ENCODE measurements around the gene P2RX1.

The P2RX1 gene

GRCh38 chr17:3924512-3925350 lies 8.5 kb upstream of the P2RX1 start:
- DNase-seq (ENCODE audit: low spot score) = no peak

GRCh38 chr17:3923466-3924190 lies 7.4 kb upstream of the P2RX1 start:
- no peak for DNase-seq (ENCODE audit: low spot score)

GRCh38 chr17:3922765-3923164 lies 6.5 kb upstream of the P2RX1 start:
- DNase-seq (ENCODE audit: low spot score) = no peak

GRCh38 chr17:3921502-3922319 lies 5.4 kb upstream of the P2RX1 start:
- DNase-seq (ENCODE audit: low spot score) = no peak

GRCh38 chr17:3921006-3921405 lies 4.7 kb upstream of the P2RX1 start:
- DNase-seq (ENCODE audit: low spot score) = peak; percentile 28

GRCh38 chr17:3919123-3919624 lies 2.9 kb upstream of the P2RX1 start:
- DNase-seq (ENCODE audit: low spot score) = no peak

- no peak for DNase-seq (ENCODE audit: low spot score)
Observed at GRCh38 chr17:3918372-3919122, 2.3 kb upstream of the P2RX1 start.

- no peak for DNase-seq (ENCODE audit: low spot score)
Observed at GRCh38 chr17:3917391-3917931, 1.2 kb upstream of the P2RX1 start.

GRCh38 chr17:3916825-3917224 lies 560 bp upstream of the P2RX1 start:
- no peak for DNase-seq (ENCODE audit: low spot score)

- DNase-seq (ENCODE audit: low spot score) = no peak
Observed at GRCh38 chr17:3915581-3915994, 677 bp downstream of the P2RX1 start.

- peak; percentile 87 for DNase-seq (ENCODE audit: low spot score)
Observed at GRCh38 chr17:3914312-3914670, 2.0 kb downstream of the P2RX1 start.

- peak; percentile 82 for DNase-seq (ENCODE audit: low spot score)
Observed at GRCh38 chr17:3913531-3914311, 2.5 kb downstream of the P2RX1 start.

- DNase-seq (ENCODE audit: low spot score) = no peak
Observed at GRCh38 chr17:3912827-3913226, 3.4 kb downstream of the P2RX1 start.

- DNase-seq (ENCODE audit: low spot score) = peak; percentile 93
Observed at GRCh38 chr17:3911271-3912053, 4.8 kb downstream of the P2RX1 start.

- DNase-seq (ENCODE audit: low spot score) = no peak
Observed at GRCh38 chr17:3910420-3911270, 5.6 kb downstream of the P2RX1 start.

- no peak for DNase-seq (ENCODE audit: low spot score)
Observed at GRCh38 chr17:3909257-3909656, 7.0 kb downstream of the P2RX1 start.

GRCh38 chr17:3907483-3908216 lies 8.6 kb downstream of the P2RX1 start:
- no peak for DNase-seq (ENCODE audit: low spot score)

GRCh38 chr17:3906881-3907280 lies 9.4 kb downstream of the P2RX1 start:
- no peak for DNase-seq (ENCODE audit: low spot score)

All from NAMALWA (cell line).